GM10847 (cell line): Measurements from ENCODE around the gene AKAP6.

Source experiments
- POLR2A ChIP-seq: IDR thresholded peaks from 2 replicates; pipeline ENCODE4 v1.6.1; 2011; ENCODE audit not compliant: insufficient read length; ENCODE audit errors: extremely low read depth

AKAP6 gene

DNA sequence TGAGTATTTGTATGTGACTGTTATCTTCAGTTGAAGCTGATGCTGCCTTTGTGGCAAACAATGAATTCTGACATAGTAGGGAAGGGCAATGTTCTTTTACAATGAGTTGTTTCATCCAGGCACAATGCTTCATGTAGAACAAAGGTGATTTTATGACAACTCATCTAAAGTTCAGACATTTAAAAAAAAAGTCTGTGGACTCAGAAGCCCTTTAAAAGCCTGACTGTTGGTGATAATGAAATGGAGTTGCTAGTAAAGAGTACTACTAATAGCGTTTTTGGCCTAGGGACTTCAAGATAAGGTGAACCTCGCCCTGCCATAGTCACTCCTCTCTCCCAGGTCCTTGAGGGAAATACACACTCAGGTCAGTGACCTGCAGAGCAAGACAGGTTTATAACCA lies 105.1 kb downstream of the AKAP6 start:
- no peak for TF ChIP-seq POLR2A

DNA sequence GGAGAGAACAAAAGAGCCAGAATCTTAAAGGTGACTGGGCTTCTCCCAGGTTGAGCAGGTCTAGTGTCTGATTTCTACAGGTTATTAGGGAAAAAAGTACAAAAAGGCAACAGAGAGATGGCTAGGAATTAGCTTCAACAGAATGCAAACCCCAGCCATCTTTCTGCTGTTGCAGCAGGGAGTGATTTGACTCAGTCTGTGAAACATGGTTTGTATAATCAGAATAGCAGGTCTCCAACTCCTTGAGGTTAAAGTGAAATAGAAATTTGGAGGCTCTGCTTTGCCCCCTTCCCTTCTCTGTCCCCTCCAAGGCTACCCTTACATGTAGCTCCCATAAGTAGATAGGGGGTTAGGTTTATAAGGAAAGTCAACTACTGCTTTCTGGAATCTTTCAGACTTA lies 105.8 kb downstream of the AKAP6 start:
- TF ChIP-seq POLR2A: no peak

DNA sequence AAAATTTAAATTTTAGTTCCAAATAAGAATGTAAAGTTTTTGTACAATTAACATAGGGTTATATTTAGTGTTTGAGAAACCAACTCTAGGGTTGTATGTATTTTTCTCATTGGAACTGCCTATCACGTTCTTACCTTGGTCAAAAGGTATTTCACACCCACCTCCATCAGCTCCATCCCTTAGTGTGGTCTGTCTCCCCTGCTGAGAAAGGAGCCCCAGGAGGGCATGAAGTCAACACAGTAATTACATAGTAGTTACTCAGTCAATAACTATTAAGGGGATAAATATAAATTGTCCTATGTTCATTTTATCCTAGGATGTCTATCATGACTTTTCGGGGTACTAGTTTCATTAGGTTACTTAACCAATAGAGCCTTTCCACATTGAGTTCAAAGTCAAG lies 106.3 kb downstream of the AKAP6 start:
- no peak for TF ChIP-seq POLR2A

DNA sequence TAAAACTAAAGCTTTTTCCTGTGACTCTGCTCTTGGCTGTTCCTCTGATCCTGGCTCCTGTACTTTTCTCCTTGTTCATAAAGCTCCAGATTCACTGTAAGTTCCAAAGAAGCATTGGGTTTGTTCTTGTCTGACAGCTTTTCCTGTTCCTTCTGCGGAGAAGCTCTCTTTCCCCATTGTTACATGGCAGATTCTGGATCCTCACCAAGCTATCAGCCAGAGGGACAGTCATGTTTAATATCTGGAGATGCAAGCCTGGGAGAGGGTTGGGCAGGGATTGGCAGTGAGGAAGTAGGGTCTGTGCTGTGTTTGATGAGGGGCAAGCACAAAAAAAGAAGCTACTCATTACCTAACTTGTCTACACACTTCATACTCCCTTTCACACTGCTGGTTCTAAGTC lies 107.9 kb downstream of the AKAP6 start:
- no peak for TF ChIP-seq POLR2A

DNA sequence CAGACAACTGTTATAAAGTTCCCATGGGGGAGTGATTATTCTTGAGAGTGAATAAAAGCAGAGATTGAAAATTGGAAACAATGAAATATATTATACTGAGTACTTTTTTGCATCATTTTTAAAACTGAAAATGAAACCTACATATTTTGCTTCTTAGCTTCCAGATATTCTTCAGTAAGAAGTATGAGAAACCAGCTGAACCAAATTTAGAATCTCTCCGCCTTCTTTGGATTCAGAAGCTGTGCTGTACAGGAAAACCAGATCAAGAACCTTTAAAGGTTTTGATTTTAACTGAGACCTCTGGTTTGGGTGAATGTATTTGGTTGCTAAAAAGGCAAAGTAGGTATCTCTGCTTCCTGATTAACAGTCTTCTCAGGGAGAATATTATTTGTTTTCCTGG lies 109.4 kb downstream of the AKAP6 start:
- TF ChIP-seq POLR2A: no peak

DNA sequence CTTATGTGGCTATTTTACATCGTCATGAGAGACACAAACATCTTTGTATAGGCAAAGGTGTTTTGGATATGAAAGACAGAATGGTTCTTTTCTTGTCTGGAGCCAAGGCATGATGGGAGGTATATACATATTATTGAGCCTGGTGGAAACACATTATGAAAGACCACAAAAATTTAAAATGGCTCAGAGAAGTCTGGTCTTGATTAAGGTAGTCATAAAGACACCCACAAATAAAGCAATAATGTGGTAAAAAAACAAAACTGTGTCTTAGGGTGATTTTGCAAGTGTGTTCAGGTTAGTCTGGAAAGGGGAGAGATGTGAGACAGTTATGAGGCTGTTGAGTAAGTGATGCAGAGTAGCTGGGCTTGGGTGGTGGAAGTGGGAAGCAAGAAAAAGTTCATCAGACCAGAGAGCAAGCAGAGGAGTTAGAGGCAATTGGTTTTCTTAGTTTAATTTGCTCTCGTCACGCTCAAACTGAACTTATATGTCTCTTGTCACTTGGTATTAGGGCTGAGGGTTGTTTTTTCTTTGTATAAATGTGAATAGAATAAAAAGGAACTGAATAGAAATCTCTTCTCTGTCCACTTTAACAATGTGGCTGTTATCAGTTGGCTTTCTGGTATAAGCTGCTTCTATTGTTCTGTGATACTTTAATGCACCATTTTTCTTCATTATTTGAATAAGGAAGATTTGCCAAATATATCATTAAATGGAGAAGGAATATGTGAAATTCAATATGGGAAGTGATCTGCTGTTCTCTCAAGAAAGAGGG lies 115.0 kb downstream of the AKAP6 start:
- no peak for TF ChIP-seq POLR2A

DNA sequence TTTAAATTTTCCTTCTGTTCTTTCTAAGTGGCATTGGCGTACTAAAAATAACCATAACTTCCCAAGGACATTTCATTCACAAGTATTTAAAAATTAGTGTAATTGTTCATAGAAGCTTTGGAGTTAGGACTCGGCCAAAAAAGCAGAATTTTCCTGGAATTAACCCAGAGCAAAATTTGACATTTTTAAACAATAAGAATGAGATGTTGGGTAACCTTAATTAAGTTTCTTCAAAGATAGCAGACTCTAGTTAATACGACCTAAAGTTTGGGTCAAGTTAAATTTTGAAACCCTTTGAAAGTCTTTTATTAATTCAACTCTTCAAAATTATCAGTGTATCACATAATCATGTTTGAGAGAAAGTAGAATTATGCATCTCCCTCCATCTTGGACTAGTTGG lies 118.3 kb downstream of the AKAP6 start:
- TF ChIP-seq POLR2A: no peak

DNA sequence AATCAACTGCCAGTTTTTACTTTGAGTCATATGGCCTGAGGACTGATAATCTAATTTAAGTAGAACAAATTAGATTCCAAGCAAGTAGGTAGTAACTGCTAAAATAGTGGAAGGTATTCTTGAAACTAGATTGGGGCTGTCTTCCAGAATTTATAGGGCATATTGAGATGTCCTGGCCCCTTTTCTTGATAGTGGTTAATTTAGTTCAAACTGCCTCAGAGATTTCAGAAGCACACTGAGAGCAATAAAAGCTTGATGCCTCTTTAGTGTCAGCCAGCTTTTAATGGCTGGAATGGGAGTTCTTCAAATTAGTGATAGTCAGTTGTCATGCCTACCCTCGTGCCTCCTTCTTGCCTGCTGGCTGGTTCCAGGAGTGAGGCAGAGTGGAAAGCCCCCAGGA lies 120.5 kb downstream of the AKAP6 start:
- no peak for TF ChIP-seq POLR2A

DNA sequence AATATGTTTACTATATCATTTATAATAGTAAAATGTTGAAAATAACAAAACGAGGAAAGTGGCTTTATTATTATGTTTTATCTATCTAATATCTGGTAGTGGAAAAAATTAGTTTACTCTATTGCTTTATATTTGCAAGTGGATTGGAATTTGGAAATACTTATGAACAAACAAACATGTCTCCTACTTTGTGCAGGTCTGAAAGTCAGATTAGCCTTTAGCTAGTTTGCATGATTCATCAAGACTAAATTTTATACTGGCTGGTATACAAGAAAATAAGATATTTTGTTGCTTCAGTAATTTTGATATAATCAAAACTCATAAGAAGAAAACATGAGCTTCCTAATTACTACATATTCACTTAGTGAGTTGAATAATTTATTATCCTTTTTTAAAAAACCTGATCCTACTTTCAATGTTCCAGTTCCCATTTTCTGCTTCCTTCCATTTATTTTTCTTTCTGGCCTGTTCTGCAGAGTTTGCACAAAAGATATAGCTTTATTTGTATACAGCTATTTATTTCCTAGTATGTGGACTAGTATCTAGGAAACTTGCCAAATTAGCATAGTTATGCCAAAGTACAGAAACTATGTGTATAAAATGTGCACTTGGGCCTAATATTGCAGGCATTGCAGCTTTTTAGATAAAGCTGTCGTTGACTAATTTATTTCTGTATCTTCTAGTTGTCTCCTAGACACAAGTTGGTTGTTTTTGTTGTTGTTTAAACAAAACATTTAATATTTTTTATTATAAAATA lies 122.0 kb downstream of the AKAP6 start:
- no peak for TF ChIP-seq POLR2A

DNA sequence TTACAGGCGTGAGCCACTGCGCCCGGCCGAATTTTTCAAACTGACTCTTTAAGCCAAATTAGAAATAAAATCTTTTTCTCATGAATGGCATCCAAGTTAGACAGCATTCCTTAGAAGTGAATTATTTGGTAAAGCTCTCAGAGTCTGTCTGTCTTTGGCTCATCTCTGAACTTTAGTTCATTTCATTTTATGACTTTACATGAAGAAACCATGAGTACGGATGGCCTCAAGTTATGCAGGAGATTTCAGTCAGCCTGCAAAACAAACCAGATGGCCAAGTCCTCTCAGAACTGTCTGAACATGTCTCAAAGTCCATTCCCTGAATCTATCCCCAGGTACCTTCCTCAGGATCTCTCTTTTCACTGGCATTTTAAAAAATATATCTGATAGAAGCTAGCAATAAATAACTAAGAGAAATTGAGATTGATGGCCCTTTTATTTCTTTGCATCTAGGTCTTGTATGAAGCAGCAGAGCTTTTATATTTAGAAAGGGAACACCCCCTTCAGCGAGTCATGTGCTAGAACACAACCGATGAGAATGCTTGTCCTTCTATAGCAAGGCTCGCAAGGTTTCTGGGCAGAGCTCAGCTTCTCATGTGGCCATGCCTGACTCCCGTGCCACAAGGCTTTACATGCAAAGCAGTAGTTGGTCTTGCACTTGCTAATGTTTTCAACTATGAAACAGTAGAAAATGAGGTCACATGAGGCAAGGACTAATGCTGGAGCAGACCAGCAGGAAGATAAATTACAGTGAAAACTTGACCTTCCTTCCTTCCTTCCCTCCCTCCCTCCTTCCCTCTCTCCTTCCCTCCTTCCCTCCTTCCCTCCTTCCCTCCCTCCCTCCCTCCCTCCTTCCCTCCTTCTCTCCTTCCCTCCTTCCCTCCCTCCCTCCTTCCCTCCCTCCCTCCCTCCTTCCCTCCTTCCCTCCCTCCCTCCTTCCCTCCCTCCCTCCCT lies 125.0 kb downstream of the AKAP6 start:
- no peak for TF ChIP-seq POLR2A

DNA sequence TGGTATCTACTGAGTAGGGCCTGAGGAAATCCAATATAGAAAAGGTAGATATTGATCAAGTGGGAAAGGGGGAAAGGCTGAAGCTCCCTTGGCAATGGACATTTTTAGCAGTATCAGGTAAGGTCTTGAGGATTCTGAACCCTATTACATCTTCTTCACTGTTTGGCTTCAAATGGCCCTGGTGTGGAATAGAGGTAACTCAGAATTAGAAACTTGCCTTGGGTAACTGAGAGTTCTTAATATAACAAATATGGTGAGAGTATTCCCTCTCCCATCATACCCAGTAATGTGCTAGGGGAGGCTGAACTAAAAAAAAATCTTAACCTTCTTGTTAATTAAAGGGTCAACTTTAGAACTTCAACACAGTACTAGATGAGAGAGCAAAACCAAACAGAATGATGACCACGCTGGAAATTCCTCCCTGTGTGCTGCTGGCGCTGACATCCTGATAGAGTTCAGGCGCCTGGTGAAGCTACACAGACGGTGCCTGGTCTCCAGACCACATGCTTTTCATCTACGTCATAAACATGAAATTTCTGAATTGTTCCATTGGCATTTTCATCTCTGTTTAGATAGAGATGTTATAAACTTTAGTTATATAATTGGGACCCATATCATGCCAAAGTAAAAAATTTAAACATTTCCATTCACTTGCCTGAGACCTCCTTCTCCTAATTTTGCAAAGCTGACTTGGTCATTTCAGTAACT lies 128.3 kb downstream of the AKAP6 start:
- no peak for TF ChIP-seq POLR2A

DNA sequence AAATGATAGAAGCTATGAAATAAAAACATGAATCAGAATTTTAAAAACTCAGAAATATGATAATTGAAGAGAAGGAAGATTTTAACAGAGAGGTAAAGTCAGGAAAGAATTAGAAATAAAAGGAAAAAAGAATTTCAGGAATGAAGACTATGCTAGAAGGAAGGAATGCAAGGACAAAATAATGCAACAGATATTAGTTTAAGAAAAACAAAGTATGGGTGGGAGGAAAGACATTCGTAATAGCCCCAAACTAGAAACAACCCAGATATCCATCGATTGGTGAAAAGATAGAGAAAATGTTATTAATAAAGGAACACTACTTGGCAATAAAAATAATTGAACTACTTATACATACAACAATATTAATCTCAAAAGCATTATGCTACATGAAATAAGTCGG lies 129.6 kb downstream of the AKAP6 start:
- TF ChIP-seq POLR2A: no peak

DNA sequence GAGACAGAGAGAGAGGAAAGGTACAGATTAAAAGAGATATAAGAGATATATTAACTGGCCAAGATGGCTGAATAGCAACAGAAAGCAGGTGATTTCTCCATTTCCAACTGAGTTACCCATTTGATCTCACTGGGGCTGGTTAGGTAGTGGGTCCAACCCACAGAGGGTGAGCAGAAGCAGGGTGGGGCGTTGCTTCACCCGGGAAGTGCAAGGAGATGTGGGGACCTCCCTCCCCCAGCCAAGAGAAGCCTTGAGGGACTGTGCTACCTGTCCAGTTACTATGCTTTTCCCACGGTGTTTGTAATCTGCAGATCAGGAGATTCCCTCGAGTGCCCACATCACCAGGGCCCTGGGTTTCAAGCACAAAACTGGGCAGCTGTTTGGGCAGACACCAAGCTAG lies 131.2 kb downstream of the AKAP6 start:
- no peak for TF ChIP-seq POLR2A

DNA sequence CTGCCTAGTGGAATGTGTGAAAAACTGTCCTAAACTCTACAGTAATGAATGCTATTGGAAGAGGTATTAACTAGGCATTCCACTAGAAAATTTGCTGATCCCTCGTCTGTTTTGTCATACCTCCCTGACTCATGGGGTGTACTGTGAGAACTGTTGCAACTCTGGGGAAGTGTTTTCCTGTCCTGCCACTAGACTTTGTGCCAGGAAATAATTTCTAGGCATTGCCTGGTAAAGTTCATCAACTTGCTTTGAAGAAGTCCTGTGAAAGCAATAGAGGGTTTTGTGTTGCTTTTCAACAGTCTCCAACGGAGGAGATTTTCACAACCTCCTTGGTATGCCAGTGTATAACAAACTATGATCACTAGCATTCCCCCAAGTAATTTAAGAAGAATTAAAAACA lies 139.9 kb downstream of the AKAP6 start:
- no peak for TF ChIP-seq POLR2A
